NCI-H2107 treated with DMSO at 0.1 percent for 48 hours (cell line): ENCODE data around the gene OR7C1.
"Not testable (repeated sequence)": the region's sequence is repeated elsewhere in the genome, so short reads cannot be mapped to it uniquely, and the experiment has no call there.

ENCODE experiments used
- DNase-seq: peaks from one replicate; lab custom pipeline; 2025; ENCODE audit not compliant: unreplicated experiment; lab: John Stamatoyannopoulos, UW

Gene OR7C1

GRCh38 chr19:14835011-14835410 is at the start of gene OR7C1, which contains the start of gene OR7A5:
OR7C1 (minus strand) TSS chr19:14835185; CDS start chr19:14800136, 35,049 bp downstream.
OR7A5 (minus strand) TSS chr19:14835185; CDS start chr19:14828241, 6,944 bp downstream.
- DNase-seq: no peak

- DNase-seq: no peak
Measured at GRCh38 chr19:14871619-14872230, 36.7 kb upstream of the OR7C1 start.

- no peak for DNase-seq
Measured at GRCh38 chr19:14868497-14868896, 33.5 kb upstream of the OR7C1 start.

GRCh38 chr19:14848822-14849221 is 13.8 kb upstream of the OR7C1 start, which contains the start of gene OR7A10:
OR7A10 (minus strand) TSS chr19:14848922; CDS start chr19:14841877, 7,045 bp downstream.
- DNase-seq: no peak

GRCh38 chr19:14843578-14843977 is 8.6 kb upstream of the OR7C1 start:
- DNase-seq: no peak

- DNase-seq: no peak
Measured at GRCh38 chr19:14843169-14843568, 8.2 kb upstream of the OR7C1 start.

- DNase-seq: no peak
Measured at GRCh38 chr19:14840206-14840605, 5.2 kb upstream of the OR7C1 start.

GRCh38 chr19:14837391-14837790 is 2.4 kb upstream of the OR7C1 start:
- no peak for DNase-seq

GRCh38 chr19:14830702-14831101 is 4.3 kb downstream of the OR7C1 start:
- no peak for DNase-seq

GRCh38 chr19:14826006-14826405 is 9.0 kb downstream of the OR7C1 start:
- DNase-seq: no peak

- DNase-seq: no peak
Measured at GRCh38 chr19:14821937-14822336, 13.0 kb downstream of the OR7C1 start.

GRCh38 chr19:14818588-14818987 is 16.4 kb downstream of the OR7C1 start:
- DNase-seq: no peak

- no peak for DNase-seq
Measured at GRCh38 chr19:14817052-14817451, 17.9 kb downstream of the OR7C1 start.

GRCh38 chr19:14814982-14815652 is 19.9 kb downstream of the OR7C1 start:
- no peak for DNase-seq

GRCh38 chr19:14809272-14810057 is 25.5 kb downstream of the OR7C1 start:
- no peak for DNase-seq

- DNase-seq: no peak
Measured at GRCh38 chr19:14804765-14805164, 30.2 kb downstream of the OR7C1 start.

- DNase-seq: no peak
Measured at GRCh38 chr19:14798760-14799159, 36.2 kb downstream of the OR7C1 start.

GRCh38 chr19:14796021-14796420 is 39.0 kb downstream of the OR7C1 start:
- no peak for DNase-seq

GRCh38 chr19:14795078-14795721 is 39.8 kb downstream of the OR7C1 start:
- DNase-seq: no peak

- DNase-seq: not testable (repeated sequence)
Measured at GRCh38 chr19:14792250-14792649, 42.7 kb downstream of the OR7C1 start.

GRCh38 chr19:14786421-14786851 is 48.5 kb downstream of the OR7C1 start:
- no peak for DNase-seq
